Endothelial cell of hepatic sinusoid (primary cell): ENCODE data around the gene SAMD9L.
"Not testable (repeated sequence)": the region's sequence is repeated elsewhere in the genome, so short reads cannot be mapped to it uniquely, and the experiment has no call there.

Experiments
- in situ Hi-C: cut with HindIII; loops from 2 replicates; pipeline ENCODE4 v1.10.0; 2017; ENCODE audit warnings: low sequenced_read_pairs

The SAMD9L gene

DNA sequence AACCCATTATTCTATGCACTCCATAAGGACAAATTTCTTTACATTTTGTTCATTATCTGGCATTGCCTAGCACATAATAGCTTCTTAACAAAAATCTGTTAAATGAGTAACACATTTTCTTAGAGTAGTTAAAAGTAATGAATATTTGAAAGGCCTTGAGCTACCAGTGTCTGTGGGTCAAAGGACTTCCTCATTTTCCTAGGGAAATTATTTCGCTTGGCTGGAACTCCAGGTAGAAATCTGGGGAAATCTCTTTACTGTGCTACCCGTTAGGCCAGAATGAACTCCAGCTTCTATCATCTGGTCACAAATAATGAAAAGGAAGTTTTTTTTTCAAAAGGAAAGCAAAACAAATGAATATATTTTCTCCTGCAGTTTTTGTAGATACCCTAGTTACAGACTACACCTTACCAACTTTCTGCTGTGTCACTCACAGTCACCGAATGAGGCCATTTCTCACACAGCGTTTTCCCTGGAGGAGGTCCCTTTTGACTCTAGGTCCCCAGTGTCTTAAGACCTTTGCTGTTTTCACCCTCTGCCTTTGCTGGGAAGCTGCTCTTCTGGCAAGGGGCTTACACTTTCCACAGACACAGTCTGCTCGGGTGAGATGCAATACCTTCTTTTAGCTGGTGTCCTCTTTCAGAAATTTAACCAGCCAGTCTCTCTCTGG, 1.6 kb downstream of the SAMD9L start:
- in situ Hi-C loops = no loop called here

- in situ Hi-C loops = no loop called here
These were observed 2.1 kb downstream of the SAMD9L start for GRCh38 chr7:93146036-93146435.

DNA sequence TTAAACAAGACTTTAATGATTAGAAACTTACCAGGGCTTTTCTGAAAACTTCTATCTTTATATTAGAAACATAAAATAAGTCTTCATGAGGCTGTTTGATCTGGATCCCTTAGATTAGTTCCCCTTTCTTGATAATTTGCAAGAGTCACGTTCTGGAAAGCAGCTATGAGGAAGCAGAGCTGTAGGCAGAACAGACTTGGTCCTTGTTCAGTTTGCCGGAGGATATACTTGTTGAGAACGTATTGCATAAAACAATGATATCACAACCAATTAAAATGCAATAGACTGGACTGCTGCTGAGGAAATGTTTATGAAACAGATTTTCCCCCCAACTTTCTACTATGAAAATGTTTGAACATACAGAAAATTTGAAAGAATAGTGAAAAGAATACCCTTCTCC, 2.8 kb downstream of the SAMD9L start:
- in situ Hi-C loops = no loop called here

GRCh38 chr7:93142127-93142526, 6.1 kb downstream of the SAMD9L start:
- in situ Hi-C loops = no loop called here

DNA sequence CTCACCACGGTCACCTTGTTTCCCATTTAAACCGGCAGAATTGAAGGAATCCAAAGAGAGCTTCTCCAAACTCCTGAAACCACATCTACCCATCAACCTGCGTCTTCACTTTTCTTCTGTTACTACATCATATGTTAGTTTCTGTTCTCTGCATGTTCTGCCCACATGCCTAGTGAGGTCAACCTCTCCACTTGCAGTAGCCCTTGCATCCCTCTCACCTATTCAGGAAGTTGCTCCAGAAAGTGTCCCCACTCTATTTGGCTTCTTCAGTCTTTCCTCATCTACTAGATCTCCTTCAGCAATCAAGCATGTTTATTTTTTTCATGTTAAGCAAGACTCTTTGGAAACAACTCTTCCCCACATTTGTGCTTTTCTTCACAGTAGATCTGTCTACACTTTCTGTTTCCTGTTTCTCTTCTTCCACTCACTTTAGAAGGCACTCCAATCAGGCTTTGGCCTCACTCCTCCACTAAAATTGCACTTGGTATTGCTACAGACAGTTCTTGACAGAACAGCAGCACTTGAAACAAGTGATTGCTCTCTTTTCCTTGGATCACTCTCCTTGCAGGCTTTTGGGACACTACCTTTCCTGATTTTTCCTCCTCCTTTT, 7.5 kb downstream of the SAMD9L start:
- in situ Hi-C loops = no loop called here

GRCh38 chr7:93138576-93138975, 9.6 kb downstream of the SAMD9L start:
- in situ Hi-C loops = no loop called here

GRCh38 chr7:93133005-93133404, 15.2 kb downstream of the SAMD9L start:
- in situ Hi-C loops = no loop called here

DNA sequence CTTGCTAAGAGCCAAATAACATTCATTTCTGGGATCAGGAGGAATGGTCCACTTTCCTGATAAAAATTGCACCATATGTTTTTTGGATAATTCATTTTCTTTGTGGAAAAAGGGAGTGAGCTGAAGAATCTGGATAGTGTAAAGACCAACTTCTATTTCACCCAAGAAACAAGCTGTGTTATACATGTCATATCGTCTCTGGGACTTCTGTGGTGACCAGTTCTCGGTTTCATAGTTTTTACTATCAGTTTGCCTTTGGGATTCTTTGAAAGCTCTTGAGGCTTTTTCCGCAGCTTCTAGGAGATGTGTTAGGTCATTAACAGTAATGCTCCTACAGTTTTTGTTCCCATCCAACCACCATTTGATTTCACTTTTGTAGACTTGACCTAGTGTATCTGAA, 16.0 kb downstream of the SAMD9L start:
- in situ Hi-C loops = no loop called here

GRCh38 chr7:93126954-93127353, 21.2 kb downstream of the SAMD9L start:
- in situ Hi-C loops = not testable (repeated sequence)

DNA sequence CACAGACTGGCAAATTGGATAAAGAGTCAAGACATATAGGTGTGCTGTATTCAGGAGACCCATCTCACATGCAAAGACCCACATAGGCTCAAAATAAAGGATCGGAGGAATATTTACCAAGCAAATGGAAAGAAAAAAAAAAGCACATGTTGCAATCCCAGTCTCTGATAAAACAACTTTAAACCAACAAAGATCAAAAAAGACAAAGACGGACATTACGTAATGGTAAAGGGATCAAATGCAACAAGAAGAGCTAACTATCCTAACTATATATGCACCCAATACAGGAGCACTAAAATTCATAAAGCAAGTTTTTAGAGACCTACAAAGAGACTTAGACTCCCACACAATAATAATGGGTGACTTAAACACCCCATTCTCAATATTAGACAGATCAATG, 24.7 kb downstream of the SAMD9L start:
- in situ Hi-C loops = not testable (repeated sequence)

- in situ Hi-C loops = no loop called here
These were observed 27.3 kb downstream of the SAMD9L start for GRCh38 chr7:93120592-93121549.

GRCh38 chr7:93119191-93119905, 28.8 kb downstream of the SAMD9L start:
- in situ Hi-C loops = no loop called here

DNA sequence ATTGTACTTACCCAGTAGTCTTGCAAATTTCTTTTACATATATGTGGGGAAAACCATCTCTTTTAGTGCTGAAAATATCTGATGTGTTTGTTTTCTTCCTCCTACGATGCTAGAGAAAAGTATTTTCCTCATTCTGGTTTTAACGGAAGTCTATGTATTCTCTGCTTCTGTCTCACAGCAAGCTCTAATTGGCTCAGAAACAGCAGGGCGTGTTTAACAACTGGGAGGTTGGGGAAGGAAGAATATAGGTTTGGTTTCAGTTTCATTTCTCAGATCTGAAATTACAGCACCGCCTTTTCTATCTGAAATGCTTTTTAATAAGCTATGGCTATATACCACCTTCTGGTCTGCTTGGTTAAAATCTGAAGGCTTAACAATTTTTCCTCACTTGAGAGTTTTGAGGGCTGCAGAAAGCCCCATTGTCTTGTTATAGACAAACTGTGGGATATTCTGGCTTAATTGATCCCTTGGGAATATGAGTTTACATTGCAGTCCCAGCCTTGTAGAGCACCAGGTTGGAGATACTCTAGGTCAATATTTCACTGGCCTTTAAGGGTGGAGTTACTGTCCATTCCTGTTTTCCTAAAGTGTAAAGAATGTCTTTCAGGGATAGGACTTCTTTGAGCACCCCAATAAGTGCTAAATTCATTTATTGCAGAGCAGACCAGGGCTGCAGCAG, 30.2 kb downstream of the SAMD9L start, which contains the start of gene SAMD9:
SAMD9 (minus strand) TSS at position 128 of the 679 bp plus-strand sequence. CDS start 11,882 bp downstream, outside the sequence.
- in situ Hi-C loops = no loop called here

DNA sequence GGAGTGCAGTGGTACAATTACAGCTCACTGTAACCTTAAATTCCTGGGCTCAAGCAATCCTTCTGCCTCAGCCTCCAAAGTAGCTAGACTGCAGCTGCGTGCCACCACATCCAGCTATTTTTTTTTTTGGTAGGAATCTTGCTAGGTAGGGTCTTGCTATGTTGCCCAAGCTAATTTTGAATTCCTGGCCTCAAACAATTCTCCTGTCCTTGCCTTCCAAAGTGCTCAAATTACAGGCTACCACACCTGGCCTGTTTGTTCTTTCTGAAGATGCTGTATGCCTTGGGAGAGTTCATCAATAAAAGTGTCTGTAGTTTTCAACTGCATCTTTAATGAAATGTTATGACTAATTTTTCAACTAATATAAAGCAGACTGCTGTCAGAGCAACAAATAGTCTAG, 30.9 kb downstream of the SAMD9L start:
- in situ Hi-C loops = no loop called here

DNA sequence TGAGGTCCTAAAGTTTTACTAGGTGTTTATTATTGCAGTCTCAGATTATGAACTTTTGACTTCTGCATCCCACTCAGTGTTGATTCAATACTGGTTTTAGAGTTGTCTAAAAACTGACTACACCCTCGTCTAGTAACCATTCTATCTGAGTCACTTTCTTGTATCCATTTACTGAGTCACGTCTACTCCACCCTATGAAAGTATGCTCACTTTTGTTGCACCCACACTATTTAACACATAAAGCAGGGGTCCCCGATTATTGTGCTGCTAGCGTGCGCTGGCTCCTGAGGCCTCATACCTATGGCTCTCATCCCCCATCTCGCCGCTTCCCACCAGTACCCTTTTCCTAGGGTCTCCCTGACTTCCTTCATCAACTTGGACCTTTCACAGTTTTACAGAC, 32.4 kb downstream of the SAMD9L start:
- in situ Hi-C loops = no loop called here

GRCh38 chr7:93108003-93108402, 40.2 kb downstream of the SAMD9L start:
- in situ Hi-C loops = no loop called here

DNA sequence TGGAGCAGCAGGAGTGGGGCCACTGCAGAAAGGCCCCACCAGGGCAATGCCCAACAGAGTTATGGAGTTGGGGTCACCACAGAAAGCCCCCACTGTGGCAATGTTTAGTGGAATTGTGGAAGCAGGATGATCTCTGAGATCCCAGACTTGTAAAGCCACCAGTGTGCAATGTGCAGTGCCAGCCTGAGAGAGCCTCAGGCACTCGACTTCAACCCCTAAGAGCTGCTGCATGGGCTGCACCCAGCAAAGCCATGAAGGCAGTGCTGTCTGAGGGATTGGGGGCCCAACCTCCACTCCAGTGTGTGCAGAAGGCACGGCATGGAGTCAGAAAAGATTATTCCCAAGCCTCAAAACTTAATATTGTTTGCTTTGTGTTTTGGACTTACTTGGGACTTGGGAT, 50.8 kb downstream of the SAMD9L start:
- in situ Hi-C loops = no loop called here

- in situ Hi-C loops = no loop called here
These were observed 55.3 kb downstream of the SAMD9L start for GRCh38 chr7:93092757-93093370.
